LNCAP (cell line): ENCODE measurements around the gene PDK2.
A peak's percentile ranks its signal among the peaks of the same experiment; 100 is the strongest.

Source experiments
- TF ChIP-seq, protein P1 (sequence below): fragments of 450-650 bp; IDR thresholded peaks from 2 replicates; pipeline ENCODE4 v1.5.1; 2017; ENCODE audit warnings: mild to moderate bottlenecking

The PDK2 gene

DNA sequence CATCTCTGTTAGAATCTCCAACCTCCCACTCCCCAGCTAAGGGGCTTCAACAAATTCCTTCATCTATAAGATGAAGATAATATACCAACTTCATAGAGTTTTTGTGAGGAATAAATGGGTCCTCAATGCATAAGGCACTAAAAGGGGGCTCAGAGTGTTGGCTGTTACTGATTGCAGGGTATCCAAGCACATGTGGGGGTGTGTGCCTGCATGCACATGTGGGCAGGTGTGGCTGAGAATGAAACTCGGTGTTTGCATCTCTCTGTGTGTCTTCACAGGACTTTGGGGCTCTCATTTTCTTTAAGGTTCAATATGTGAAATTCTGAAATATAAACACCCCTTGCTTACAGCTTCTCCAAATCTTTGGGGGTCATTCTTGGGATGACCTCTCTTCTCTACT lies 59.5 kb downstream of the PDK2 start:
- TF ChIP-seq, protein P1, sequence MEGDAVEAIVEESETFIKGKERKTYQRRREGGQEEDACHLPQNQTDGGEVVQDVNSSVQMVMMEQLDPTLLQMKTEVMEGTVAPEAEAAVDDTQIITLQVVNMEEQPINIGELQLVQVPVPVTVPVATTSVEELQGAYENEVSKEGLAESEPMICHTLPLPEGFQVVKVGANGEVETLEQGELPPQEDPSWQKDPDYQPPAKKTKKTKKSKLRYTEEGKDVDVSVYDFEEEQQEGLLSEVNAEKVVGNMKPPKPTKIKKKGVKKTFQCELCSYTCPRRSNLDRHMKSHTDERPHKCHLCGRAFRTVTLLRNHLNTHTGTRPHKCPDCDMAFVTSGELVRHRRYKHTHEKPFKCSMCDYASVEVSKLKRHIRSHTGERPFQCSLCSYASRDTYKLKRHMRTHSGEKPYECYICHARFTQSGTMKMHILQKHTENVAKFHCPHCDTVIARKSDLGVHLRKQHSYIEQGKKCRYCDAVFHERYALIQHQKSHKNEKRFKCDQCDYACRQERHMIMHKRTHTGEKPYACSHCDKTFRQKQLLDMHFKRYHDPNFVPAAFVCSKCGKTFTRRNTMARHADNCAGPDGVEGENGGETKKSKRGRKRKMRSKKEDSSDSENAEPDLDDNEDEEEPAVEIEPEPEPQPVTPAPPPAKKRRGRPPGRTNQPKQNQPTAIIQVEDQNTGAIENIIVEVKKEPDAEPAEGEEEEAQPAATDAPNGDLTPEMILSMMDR = no peak

DNA sequence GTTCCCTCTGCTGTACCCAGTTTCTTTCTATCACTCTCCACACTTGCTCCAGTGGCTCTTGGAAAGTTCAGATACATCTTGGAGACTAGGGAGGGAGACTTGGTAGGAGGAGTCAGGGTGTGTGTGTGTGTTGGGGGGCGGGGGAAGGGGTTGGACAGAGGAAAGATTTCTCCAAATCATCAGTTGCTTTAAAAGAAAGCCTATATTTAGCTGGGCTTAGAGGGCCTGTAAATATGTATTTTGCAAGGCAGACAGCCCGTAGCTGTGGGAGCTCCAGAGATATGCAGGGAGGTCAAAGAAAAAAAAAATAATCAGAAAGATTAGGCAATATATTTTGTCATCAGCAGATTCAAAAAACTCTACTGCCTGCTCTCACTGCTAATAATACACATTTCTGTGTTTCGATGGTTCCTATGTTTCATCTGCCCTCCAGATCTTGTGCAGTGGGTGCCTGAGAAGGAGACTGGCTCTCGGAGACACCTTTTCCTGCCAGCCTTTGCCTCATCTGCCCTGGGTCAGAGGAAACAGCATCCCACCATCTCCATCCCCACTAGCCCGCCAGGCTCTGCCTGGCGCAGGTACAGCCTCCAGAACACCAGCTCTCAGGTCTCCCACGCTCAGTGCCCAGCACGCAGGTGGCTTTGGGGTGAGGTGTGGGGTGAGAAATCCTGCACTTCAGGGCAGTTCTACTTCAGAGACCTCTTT lies 60.1 kb downstream of the PDK2 start:
- TF ChIP-seq, protein P1 = no peak

DNA sequence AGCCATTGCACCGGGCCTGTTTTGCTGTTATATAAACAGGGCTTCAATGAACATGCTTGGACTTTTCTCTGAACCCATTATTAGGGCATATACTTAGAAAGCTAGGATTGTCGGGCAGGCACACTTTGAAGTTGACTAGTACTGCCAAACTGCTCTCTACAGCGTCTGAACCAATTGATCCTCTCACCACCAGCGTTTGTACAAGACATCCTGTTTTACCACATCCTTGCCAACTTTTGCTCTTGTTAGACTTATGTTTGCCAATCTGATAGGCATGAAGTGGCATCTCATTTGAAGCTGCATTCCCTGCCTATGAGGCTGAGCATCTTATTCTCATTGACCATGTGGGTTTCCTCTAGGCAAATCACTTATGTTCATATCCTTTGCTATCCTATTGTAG lies 62.7 kb downstream of the PDK2 start:
- TF ChIP-seq, protein P1 = no peak

DNA sequence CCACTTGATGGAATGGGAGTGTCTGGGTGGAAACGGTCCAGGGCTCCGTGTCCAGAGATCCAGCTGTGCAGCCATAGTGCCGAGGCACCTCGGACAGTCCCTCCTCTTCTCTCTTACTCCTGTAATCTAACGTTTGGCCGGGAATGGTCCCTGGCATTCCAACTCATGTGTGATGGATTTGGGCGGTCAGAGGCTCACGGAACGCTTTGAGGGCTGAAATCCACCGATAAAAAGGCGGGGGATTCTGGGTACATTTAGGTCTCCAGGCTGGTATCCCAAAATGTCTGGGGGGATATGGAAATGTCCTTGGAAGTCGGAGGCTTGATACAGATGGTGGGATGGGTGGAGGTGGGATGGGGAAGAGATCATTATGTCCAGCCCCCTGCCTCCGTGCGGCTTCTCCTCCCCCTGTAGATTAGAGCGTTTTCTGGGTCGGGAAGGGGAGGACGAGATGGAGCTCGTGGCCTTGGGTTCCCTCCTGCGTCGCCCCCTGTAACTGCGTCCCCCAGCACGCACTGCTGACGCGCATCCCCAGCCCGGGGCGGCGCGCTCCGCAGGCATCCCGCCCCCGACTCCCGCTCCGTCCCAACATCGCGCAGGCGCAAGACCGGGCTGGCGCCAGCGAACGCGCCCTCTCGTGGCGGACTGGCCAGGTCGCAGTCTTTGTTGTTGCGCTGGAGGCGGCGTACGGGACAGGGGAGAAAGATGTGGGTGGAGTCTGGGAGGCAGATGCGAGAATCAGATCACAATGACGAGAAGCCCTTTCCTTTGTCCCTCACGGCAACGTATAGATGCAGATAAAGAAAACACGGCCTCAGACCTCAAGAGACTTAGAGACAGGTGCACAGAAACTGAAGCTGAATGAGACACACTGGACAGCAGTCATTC lies 66.1 kb downstream of the PDK2 start:
- TF ChIP-seq, protein P1 = peak; percentile 96
